ENCODE measurements around the gene OVCA2.

The OVCA2 gene

DNA sequence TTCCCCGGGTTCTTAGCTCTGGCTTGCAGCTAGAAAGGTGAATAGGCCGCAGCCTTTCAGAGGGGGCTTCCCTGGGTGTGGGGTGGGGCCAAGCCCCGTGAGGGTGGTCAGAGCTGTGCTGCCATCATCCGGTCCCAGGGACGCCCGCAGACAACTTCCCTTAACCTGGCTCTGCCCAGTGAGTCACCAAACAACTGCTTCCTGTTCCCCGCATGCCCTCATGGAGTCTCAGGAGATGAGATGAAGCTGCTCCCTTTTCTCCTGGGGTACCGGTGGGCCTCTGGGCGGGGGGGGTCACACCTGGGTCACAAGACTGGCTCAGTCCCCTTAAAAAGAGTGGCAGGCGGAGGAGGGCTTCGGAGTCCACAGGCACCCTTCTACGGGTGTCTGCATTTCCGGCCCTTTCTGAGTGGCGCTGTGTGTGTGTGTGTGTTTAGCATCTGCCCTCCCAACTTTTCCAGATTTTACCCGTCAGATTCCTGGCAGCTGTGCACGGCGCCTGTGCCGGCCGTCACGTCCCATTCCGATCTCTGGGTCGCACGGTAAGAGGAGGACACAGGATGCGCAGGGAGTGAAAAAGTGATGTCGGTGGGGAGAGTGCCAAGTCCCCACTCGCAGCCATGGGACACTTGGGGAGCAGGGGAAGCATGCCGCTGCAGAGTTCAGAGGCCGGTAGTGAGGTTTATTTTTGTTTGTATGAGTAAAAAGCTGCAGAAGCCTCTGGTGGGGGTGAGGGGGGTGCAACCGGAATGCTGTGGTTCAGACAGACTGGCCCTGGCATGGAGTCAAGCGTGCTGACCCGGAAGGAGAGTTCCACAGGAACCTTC lies 29.8 kb downstream of the OVCA2 start:
- DNase-seq = no peak
- intact Hi-C loops (cut with DNase I) = no loop called here

DNA sequence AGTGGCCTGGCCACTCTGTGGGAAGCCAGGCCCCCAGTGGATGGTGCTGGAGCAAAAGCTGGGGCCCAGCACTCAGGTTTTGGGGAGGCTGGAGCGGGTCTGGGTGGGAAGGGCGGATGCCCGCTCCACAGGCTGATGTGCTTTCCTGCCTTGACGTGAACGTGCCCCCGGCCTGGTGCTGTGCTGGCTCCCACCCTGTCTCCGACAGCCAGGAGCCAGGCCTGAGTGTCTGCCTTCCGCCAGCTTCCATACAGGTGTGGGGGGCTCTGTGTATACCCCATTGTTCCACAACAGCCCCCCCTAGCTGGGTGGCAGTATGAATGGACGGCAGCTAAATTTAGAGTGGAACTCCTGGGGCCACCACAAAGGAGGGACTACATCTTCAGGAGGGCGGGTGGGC lies 33.1 kb downstream of the OVCA2 start:
- DNase-seq = no peak
- intact Hi-C loops (cut with DNase I) = no loop called here

DNA sequence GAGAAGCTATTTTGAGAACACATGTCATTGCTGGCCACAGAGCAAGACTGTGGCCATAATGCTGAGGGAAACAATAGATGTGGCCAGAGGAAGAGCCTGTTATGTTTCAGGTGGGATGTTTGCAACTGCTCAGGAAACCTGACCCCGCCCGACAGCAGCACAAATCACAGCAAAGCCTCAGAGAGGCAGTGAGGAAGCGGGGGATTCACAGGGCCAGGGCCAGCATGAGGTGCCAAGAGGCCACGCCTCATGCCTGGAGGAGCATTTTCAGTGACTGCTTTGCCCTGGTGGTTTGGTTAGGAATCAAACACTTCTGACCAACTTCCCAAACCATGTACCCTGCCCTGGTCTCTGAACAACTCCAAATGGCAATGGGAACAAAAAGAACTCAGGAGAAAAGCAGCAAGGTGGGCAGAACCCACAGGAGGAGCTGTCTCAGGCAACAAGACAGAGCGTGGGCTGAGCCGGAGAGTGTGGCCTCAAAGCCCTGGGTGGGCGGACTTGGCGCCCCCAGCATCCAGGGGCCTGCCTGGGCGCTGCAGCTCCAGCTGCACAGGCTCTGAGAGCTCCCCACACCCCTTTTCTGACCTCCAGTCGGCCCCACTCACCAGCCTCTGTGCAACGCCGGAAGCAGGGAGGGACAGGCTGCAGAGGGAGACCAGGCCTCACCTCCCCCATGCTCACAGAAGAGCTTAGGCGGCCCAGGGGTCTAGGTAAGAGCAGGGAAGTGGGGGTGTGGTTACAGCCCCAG lies 33.7 kb downstream of the OVCA2 start:
- DNase-seq = peak in 7 of 42 donors; percentile 29 to 64 (median 50)

DNA sequence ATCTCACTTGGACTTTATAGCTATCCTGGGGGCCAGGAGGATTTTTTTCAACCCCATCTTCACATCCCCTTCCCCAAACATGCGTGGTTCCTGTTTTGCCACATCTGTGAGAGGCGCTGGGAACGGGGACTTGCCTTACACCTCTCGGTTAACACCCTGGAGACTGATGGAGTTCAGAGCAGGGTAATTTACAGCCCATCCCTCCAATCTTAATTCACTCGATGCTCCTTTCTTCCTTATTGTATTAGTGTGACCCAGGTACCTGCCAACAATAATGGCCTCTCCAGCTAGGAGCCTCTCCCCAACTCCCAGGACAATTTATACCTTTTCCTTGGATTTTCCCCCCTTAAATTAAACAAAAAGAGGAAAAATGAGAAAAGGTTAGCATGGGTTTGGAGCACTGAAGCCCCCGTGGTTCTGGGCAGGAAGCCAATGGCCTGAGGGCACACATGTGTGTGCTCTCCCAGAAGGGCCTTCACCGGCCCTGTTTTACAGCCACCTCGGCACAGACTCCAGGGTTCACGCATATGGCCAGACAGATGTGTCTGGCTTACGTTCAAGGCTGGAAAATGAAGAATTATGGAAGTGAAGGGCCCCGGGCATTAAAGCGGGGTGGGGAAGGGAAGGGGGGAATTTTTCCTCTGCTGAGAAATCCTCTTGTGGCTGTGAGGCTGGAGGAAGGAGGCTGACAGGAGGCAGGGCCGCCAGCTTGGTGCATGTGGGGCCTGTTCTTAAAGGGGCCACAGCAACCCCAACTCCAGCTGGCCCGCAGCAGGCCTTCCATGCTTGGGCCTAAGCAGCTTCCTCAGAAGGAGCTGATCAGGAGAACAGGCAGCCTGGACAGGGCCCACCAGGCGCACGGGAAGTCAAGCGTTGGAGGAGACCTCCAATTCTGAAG lies 34.5 kb downstream of the OVCA2 start:
- no peak for DNase-seq
- intact Hi-C loops (cut with DNase I) = no loop called here

More for the DNA sequence above, 33.7 kb downstream of the OVCA2 start:
- intact Hi-C loops (cut with DNase I) = no loop called here

DNA sequence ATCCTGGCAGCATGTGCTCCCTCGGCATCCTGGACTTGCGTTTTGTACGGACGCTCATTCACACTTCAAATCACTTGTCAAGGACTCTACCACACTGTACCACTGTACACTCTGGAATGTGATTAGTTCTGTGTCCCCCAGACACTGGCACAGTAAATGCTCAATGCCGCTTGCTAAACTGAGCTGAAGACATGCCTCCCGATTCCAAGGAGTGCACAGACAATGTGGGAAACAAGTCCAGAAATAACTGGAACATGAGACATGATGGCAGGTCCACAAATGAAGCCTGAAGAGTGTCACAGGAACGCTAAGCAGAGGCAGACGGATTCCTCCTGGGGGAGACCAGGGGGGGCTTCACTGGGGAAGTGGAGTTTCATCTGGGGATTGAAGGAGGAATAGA lies 35.2 kb downstream of the OVCA2 start:
- intact Hi-C loops (cut with DNase I) = no loop called here
- DNase-seq = no peak

DNA sequence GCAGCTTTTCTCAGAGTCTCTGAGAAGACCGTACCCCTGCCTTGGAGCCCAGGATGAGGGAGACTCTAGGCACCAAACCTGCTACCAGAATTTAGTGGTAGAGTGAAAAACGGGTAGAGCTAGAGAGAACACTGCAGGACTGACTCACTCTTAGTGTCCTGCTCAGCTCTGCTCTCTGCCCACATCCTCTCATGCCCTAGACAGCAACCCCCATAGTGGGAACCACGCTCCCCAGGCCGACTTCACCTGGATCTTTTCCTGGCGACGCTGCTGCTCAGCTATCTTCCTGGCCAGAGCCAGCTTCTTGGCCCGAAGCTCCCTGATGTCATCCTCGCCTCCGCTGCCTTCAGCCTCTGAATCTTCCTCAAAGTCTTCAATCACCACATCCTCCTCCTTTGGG lies 39.7 kb downstream of the OVCA2 start:
- intact Hi-C loops (cut with DNase I) = no loop called here
- DNase-seq = no peak

DNA sequence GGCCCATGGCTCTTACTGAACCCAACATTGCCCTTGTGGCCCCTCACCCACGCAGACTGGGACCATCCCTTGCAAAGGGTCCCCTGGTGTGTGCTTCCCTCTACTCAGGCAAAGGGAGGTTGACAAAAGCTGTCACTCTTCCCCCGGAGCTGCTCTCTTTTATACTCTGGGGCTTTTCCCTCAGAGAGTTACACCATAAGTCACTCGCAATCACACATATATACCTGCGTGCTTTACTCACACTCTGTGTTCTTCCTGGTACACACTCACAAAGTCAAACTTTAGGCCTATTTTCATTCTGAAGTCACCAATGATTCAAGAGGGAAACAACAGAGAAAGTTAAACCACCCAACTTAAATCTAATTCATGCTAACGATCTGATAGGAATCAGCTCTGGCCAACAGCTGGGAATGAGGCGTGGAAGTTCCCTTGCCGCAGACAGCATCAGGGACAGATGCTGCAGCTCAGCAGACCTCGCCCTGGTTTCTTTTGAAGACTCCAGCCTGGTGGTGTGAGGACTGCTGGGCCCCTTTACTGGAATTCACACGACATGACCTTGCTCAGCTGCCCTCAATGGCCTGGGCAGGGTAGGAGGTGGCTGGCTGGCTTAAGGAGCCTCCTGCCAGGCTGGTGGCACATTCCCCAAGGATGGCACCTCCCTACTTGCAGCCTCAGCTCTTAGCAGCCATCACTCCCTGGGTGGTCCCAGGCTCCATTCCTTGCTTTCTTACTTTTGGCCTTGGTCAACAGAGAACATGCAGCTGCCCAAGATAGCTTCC lies 40.4 kb downstream of the OVCA2 start:
- intact Hi-C loops (cut with DNase I) = no loop called here
- no peak for DNase-seq

DNA sequence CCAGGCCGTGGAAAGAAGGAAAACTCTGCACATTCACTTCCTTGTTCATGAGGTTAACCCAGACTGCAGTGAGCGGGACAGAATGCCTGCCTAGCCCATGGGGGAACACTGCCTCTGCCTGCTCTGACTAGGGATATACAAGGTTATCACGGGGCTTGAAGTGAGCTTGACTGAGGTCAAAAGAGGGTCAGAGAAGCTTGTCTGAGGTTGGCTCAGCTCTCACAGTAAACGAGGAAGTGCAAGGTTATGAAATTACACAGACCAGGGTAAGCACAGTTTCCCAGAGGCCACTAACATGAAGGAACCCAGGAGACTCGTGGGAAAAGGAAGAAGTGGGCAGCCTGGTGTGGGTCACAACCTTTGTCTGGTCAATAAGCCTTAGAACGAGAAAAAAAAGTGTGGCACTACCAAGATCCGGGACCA lies 41.8 kb downstream of the OVCA2 start:
- peak in 13 of 42 donors; percentile 6 to 49 (median 33) for DNase-seq
- intact Hi-C loops (cut with DNase I) = no loop called here

DNA sequence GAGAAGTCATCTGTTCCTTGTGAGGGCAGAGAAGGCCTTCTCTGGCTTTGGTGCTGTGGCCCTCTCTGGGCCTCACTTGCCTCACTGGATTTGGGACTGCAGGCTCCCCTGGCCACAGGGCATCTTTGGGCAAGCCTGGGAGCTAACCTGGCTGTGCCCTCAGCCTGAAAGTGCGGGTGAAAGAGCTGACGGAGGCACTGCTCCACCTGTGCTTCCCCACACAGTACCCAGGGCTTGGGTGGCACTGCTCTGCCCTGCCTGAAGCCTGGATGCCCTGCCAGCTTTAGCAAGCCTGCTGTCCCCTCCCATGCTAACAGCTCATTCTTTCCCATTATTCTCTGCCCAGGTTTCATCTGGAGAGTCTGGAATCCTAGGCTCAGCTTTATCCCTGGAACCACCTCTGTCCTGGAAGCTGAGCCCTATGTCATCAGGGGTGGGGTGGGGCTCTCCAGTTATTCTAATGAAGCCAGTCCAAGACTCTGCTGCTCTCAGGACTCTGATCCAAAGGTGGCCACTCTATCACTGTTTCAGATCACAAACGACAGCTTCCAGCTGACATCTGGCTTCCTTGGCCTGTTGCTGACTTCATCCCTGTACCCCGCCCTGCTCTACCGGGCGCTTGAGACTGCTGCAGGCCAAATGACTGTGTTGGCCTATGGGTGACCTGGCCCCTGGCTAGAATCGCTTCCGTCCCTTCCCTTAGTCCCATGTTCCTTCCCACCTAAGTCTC lies 42.4 kb downstream of the OVCA2 start:
- DNase-seq = no peak
- intact Hi-C loops (cut with DNase I) = no loop called here

DNA sequence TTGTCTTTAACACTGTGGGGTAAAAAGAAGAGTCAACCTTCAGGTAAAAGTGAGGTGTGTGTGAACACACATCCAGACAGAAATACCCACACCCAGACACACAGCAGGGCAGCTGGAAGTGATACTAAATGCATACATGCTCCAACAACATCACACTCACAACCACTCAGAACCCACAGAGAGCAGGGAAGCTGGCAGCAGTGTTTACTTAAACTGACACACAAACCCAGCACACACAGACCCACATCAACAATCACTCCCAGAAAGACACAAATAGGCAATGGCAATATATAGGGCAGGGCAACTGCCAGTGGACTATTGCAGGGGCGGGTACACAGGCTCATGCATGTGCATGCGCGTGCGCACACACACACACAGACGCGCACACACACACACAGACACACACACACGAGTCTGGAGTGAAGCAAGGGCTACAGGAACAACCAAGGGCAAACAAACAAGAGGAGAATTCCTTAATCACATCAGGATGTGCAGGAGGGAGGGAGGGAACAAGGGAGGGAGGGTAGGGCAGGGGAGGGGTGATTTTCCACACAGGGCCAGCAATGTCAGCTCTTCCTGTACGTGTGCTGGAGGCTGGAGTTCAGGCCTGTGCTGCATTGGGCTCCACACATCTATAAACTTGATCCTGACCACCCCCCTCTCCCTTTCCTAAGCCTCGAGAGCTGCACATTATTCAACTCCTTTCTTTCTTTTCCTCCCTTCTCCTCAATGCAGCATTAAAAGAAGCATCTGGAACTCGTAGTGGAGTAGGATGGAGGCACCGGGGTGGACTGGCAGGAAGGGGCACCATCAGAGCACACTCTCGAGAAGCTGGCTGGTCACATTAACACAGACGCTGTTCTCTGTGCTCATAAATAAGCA lies 43.2 kb downstream of the OVCA2 start:
- DNase-seq = no peak
- intact Hi-C loops (cut with DNase I) = no loop called here

DNA sequence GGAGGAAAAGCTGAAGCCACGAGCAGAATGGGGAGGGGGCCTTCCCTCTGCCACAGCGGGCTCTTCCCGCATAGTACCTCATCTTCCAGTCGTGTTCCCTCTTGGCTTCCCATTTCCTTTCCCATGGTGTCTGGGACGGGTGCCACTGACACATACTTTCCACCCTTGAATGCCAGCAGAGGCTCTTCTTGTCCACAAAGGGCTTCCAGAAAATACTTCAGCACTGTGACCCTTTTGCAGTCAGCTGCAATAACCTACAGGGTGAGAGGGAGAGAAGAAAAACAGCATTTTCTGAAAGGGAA lies 43.8 kb downstream of the OVCA2 start:
- DNase-seq = peak in 1 of 42 donors; percentile 47
- intact Hi-C loops (cut with DNase I) = no loop called here

DNA sequence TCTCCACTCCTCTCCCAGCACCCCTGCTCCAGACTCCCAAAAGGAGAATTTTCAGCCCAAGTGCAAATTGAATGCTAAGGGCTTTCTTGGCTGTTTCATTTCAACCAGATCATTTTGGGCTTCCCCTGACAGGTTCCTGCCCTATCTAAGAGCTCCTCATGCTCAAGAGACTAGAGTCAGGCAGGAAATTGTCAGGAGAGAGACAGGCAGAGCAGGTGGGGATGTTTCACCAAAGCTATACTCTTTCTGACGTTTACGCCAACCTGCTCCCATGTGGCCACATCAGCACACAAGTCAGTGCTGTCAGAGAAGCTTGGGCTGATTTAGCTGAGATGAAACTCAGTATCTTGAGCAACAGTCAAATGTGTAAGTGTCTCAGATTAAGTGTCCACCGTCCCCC lies 44.5 kb downstream of the OVCA2 start:
- DNase-seq = peak in 2 of 42 donors; percentile 11 to 22
- intact Hi-C loops (cut with DNase I) = no loop called here

DNA sequence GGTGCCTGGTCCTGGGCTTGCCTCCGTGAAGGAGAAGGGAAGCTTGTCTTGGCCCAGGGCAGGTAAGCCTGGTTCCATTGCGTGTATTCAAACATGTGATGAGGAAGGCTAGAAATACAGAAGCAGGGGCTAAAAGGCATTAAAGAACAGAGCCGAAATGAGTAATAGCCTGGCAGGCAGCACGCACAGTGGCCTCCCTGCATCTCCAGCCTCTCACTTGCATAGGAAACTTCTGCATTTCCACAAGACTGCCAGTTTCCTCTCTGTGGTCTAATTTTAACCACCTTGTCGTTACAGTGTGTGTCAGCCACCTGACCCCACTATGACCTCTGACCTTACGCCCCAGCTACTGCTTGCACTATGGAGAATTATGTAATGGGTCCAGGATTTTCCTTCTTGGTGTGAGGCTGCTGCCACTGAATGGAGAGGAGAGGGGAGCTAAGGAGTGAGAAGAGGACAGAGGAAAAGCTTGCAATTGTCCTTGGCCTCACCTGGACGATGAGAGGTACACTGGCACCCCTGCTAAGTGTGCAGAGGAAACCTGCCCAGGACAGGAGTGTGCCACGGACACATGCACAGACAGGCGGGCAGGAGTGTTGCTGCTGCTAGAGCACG lies 45.9 kb downstream of the OVCA2 start:
- intact Hi-C loops (cut with DNase I) = no loop called here

DNA sequence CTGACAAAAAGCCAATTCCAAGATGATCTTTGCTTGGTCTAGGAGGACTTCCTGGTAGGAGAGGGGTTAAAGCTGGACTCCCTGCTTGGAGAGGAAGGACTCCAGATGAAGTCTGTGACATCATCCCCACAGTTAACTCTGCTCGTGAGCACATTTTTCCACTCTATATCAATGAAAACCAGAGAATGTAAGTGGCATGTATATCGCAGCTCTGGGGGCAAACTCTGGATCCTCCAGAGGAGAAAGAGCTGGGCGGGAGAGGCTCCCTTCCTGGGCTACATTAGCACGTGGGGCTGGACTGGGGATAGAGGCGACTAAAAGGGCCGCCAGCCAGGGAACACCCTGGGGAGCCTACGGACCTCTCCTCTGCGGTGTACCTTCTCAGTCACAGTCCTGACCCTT lies 47.2 kb downstream of the OVCA2 start:
- no peak for DNase-seq
- intact Hi-C loops (cut with DNase I) = no loop called here

More for the DNA sequence above, 45.9 kb downstream of the OVCA2 start:
- DNase-seq = peak in 16 of 42 donors; percentile 14 to 55 (median 32)

DNA sequence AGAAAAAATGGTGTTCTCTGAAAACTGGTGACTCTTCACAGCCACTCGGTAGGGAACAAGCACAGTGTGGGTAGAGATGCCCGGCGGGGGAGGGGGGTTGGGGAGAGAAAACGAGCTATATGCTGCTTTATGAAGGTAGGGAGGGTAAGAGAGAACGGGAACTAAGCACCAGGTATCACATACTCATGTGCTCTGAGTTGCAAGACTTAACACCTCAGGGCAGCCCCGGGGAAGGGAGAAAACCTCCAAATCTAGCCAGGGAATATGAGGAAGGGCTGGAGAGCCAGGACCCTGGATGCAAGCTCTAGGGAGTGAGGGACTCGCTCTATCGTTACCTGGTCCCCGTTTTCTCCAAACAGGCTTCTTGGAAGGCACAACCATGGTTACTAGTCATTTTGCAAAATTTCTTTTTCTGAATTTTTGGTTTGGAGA lies 48.4 kb downstream of the OVCA2 start:
- no peak for DNase-seq
- intact Hi-C loops (cut with DNase I) = no loop called here

DNA sequence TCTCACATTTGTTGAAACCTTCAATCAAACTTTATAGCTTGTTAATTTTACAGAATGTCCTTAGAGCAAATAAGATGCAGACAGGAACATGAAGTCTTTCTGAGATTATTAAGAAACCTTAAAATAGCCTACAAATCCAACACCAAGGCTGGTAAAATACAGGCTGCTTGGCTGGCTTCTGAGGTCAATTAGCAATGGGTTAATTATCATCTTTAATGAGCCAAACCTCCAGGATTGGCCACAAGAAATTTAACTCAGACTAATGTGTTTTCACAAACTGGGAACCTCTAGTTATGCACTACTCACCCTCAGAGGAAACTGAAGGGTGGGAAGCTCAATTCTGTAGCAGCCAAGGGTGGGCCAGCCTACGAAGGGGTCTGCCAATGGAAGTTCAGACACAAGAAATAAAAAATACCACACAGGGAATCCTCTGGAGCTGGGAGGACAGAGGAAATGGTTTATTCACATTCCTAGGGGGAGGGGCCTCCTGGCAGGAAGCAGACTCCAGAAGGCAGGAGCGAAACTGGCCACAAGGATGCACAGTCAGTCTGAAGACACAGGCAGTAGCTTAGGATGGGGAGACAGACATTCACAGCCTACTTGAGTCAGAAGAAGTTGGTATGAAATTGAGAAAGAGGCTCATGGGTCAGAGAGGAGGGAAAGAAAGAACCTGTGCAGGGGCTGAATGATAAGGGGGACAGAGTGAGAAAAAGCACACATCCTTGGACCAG lies 49.1 kb downstream of the OVCA2 start:
- intact Hi-C loops (cut with DNase I) = no loop called here
- peak in 6 of 42 donors; percentile 17 to 44 (median 28) for DNase-seq

Measured in head of caudate nucleus (tissue), 42 donors.